HEK293 (cell line): ENCODE data around the gene SMTNL2.

Experiments used
- CTCF ChIA-PET: fragments of 350-600 bp; formaldehyde crosslinking; extraction: SDS; loops from one replicate; lab custom pipeline; 2021; ENCODE audit warnings: antibody characterized with exemption; lab: Yijun Ruan, JAX
- POLR2A ChIA-PET: fragments of 300-600 bp; formaldehyde crosslinking; extraction: SDS; loops from one replicate; lab custom pipeline; 2020; ENCODE audit warnings: antibody characterized with exemption, inconsistent platforms; lab: Yijun Ruan, JAX
- H3K27ac ChIP-seq: fragments of 200-500 bp; sonication (Bioruptor generic); 2 replicates; pipeline ENCODE4 v1.5.1; 2014; ENCODE audit warnings: low read depth, low read length, control low read depth, inconsistent platforms; ENCODE audit errors: extremely low read depth
- H3K36me3 ChIP-seq, 2 experiments: fragments of 200-500 bp in 1 of 2; sonication (Bioruptor generic) in 1 of 2; 1 replicate in 1 of 2; 2 replicates in 1 of 2; pipeline ENCODE4 v1.5.1; 2014 to 2017; ENCODE audit warnings: inconsistent platforms in 2 of 2, low read length in 2 of 2; ENCODE audit not compliant: control insufficient read depth in 2 of 2, insufficient read depth in 1 of 2
- H3K4me1 ChIP-seq: fragments of 200-500 bp; sonication (Bioruptor generic); 2 replicates; pipeline ENCODE4 v1.5.1; 2014; ENCODE audit warnings: mild to moderate bottlenecking, low read length, inconsistent platforms; ENCODE audit not compliant: control insufficient read depth, insufficient read depth
- H3K4me3 ChIP-seq: 2 replicates; pipeline ENCODE4 v1.5.1; 2011; ENCODE audit warnings: low read depth, mild to moderate bottlenecking, control low read depth, low read length, moderate library complexity
- H3K9me3 ChIP-seq: fragments of 200-500 bp; sonication (Bioruptor generic); 2 replicates; pipeline ENCODE4 v1.5.1; 2014; ENCODE audit warnings: low read depth, low read length, inconsistent platforms; ENCODE audit not compliant: control insufficient read depth, insufficient read depth
- HOXA7 ChIP-seq: sonication (generic); formaldehyde crosslinking; IDR thresholded peaks from 2 replicates; pipeline ENCODE4 v1.8.1; 2022; ENCODE audit warnings: missing genetic modification reagents, borderline replicate concordance
- KLF1 ChIP-seq: fragments of 450-650 bp; formaldehyde crosslinking; IDR thresholded peaks from 2 replicates; pipeline ENCODE4 v1.5.1; 2016; ENCODE audit warnings: missing biosample characterization, missing genetic modification characterization
- MEIS1 ChIP-seq: sonication (generic); formaldehyde crosslinking; IDR thresholded peaks from 2 replicates; pipeline ENCODE4 v1.8.1; 2022; ENCODE audit warnings: missing genetic modification reagents, mild to moderate bottlenecking, borderline replicate concordance
- ZFHX2 ChIP-seq: fragments of 450-650 bp; formaldehyde crosslinking; conservative IDR thresholded peaks from 2 replicates; pipeline ENCODE4 v1.5.1; 2016; ENCODE audit warnings: missing biosample characterization, missing genetic modification characterization
- ZNF169 ChIP-seq: fragments of 450-650 bp; formaldehyde crosslinking; IDR thresholded peaks from 2 replicates; pipeline ENCODE4 v1.5.1; 2016; ENCODE audit warnings: missing biosample characterization, missing genetic modification characterization
- ZNF184 ChIP-seq: fragments of 450-650 bp; IDR thresholded peaks from 2 replicates; pipeline ENCODE4 v1.5.1; 2018; ENCODE audit warnings: missing biosample characterization, mild to moderate bottlenecking, missing genetic modification characterization
- ZNF19 ChIP-seq: fragments of 450-650 bp; formaldehyde crosslinking; IDR thresholded peaks from 2 replicates; pipeline ENCODE4; 2016; ENCODE audit warnings: missing biosample characterization, missing genetic modification characterization, low read depth
- ZNF404 ChIP-seq: fragments of 450-650 bp; formaldehyde crosslinking; IDR thresholded peaks from 2 replicates; pipeline ENCODE4 v1.5.1; 2017; ENCODE audit warnings: missing biosample characterization, missing genetic modification characterization
- ZNF426 ChIP-seq: fragments of 450-650 bp; formaldehyde crosslinking; IDR thresholded peaks from 2 replicates; pipeline ENCODE4 v1.5.1; 2017; ENCODE audit warnings: missing biosample characterization, missing genetic modification characterization, mild to moderate bottlenecking, inconsistent platforms, moderate library complexity
- ZNF488 ChIP-seq: fragments of 450-650 bp; formaldehyde crosslinking; IDR thresholded peaks from 2 replicates; pipeline ENCODE4 v1.5.1; 2016; ENCODE audit warnings: missing biosample characterization, missing genetic modification characterization
- ZNF521 ChIP-seq: fragments of 450-650 bp; formaldehyde crosslinking; IDR thresholded peaks from 2 replicates; pipeline ENCODE4 v1.5.1; 2017; ENCODE audit warnings: missing biosample characterization, mild to moderate bottlenecking, missing genetic modification characterization
- ZNF560 ChIP-seq: fragments of 450-650 bp; formaldehyde crosslinking; IDR thresholded peaks from 2 replicates; pipeline ENCODE4 v1.5.1; 2017; ENCODE audit warnings: missing biosample characterization, missing genetic modification characterization, borderline replicate concordance
- ZNF571 ChIP-seq: fragments of 450-650 bp; formaldehyde crosslinking; IDR thresholded peaks from 2 replicates; pipeline ENCODE4 v1.5.0; 2017; ENCODE audit warnings: missing biosample characterization, missing genetic modification characterization
- ZNF670 ChIP-seq: fragments of 450-650 bp; formaldehyde crosslinking; IDR thresholded peaks from 2 replicates; pipeline ENCODE4 v1.5.1; 2016; ENCODE audit warnings: missing biosample characterization, missing genetic modification characterization, low read depth
- ZNF701 ChIP-seq: fragments of 450-650 bp; formaldehyde crosslinking; IDR thresholded peaks from 2 replicates; pipeline ENCODE4 v1.5.1; 2016; ENCODE audit warnings: missing biosample characterization, missing genetic modification characterization
- ZSCAN4 ChIP-seq: fragments of 450-650 bp; formaldehyde crosslinking; IDR thresholded peaks from 2 replicates; pipeline ENCODE4 v1.5.1; 2017; ENCODE audit warnings: missing biosample characterization, missing genetic modification characterization
- TF ChIP-seq, protein P1 (sequence below): fragments of 450-650 bp; formaldehyde crosslinking; IDR thresholded peaks from 2 replicates; pipeline ENCODE4 v1.5.1; 2016; ENCODE audit warnings: missing biosample characterization, missing genetic modification characterization
- TF ChIP-seq, protein P2 (sequence below): fragments of 450-650 bp; formaldehyde crosslinking; IDR thresholded peaks from 2 replicates; pipeline ENCODE4 v1.5.1; 2016; ENCODE audit warnings: missing biosample characterization, missing genetic modification characterization
- TF ChIP-seq, protein P3 (sequence below): fragments of 450-650 bp; formaldehyde crosslinking; IDR thresholded peaks from 2 replicates; pipeline ENCODE4 v1.5.1; 2016; ENCODE audit warnings: missing biosample characterization, missing genetic modification characterization
- TF ChIP-seq, protein P4 (sequence below): fragments of 450-650 bp; formaldehyde crosslinking; IDR thresholded peaks from 2 replicates; pipeline ENCODE4 v1.5.1; 2016; ENCODE audit warnings: missing biosample characterization, missing genetic modification characterization, low read depth

Gene SMTNL2

GRCh38 chr17:4631431-4631830 lies 47.1 kb downstream of the SMTNL2 start (continued):
- no peak for TF ChIP-seq ZSCAN4 (tag by site-specific recombination)
- TF ChIP-seq, protein P1, sequence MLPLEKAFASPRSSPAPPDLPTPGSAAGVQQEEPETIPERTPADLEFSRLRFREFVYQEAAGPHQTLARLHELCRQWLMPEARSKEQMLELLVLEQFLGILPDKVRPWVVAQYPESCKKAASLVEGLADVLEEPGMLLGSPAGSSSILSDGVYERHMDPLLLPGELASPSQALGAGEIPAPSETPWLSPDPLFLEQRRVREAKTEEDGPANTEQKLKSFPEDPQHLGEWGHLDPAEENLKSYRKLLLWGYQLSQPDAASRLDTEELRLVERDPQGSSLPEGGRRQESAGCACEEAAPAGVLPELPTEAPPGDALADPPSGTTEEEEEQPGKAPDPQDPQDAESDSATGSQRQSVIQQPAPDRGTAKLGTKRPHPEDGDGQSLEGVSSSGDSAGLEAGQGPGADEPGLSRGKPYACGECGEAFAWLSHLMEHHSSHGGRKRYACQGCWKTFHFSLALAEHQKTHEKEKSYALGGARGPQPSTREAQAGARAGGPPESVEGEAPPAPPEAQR (tag by site-specific recombination) = no peak
- TF ChIP-seq ZNF521 = no peak
- TF ChIP-seq ZNF488 (tag by site-specific recombination) = no peak
- TF ChIP-seq, protein P2, sequence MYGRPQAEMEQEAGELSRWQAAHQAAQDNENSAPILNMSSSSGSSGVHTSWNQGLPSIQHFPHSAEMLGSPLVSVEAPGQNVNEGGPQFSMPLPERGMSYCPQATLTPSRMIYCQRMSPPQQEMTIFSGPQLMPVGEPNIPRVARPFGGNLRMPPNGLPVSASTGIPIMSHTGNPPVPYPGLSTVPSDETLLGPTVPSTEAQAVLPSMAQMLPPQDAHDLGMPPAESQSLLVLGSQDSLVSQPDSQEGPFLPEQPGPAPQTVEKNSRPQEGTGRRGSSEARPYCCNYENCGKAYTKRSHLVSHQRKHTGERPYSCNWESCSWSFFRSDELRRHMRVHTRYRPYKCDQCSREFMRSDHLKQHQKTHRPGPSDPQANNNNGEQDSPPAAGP (tag by site-specific recombination) = no peak
- no peak for TF ChIP-seq ZNF19 (tag by site-specific recombination)
- TF ChIP-seq ZNF404 (tag by site-specific recombination) = no peak
- no peak for TF ChIP-seq KLF1
- TF ChIP-seq, protein P3, sequence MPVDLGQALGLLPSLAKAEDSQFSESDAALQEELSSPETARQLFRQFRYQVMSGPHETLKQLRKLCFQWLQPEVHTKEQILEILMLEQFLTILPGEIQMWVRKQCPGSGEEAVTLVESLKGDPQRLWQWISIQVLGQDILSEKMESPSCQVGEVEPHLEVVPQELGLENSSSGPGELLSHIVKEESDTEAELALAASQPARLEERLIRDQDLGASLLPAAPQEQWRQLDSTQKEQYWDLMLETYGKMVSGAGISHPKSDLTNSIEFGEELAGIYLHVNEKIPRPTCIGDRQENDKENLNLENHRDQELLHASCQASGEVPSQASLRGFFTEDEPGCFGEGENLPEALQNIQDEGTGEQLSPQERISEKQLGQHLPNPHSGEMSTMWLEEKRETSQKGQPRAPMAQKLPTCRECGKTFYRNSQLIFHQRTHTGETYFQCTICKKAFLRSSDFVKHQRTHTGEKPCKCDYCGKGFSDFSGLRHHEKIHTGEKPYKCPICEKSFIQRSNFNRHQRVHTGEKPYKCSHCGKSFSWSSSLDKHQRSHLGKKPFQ = no peak
- TF ChIP-seq, all 188 proteins: peak for 0

DNA sequence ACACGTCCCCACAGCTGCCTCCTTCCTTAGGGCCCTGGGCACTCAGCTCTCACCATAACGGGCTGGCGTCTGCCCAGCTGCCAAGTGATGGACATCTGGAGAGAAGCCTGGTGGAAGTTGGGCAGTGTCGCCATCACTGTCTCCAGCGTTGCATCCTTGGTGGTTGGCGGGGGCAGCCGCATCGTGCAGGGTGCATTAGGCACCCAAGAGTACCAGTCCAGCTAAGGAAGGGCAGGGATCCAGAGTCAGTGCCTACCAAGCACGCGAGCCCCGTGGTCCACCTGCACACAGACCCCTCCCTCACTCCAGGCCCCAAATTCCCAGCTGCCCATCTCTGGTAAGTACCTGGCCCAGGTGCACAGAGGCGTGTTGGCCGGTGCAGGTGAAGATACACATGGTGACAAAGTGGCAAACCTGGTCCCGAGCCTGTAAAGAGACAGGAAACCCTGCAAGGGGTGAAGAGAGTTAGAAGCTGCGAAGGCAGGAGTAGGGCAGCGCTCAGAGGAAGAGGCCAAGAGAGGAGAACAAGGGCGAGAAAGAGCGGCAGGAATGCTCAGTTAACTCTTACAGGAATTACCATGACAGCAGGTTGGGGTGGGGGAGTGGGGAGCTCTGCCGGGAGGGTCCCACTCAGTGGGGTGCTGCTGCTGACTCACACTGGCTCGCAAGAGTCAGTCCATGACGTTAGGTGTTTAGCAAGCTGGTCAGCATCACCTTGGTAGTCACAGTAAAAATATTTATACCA lies 47.7 kb downstream of the SMTNL2 start:
- Histone ChIP-seq H3K9me3 (no peaks in the 10 kb centered on the region), H3K36me3 (no peaks in the 10 kb centered on the region), H3K4me3 (no peak overlapping the region)
- CTCF ChIA-PET = interaction anchor here (0.6 to 5.6 kb wide), 8 partner anchors 9 to 271 kb away, joined by 3 to 44 read pairs (median 5); partner anchors contain the start of gene CHRNE
- TF ChIP-seq ZNF571 (tag by site-specific recombination) (no peak), HOXA7 (no peak), ZNF426 (tag by site-specific recombination) (no peak), ZNF560 (tag by site-specific recombination) (no peak), MEIS1 (CRISPR knock-in tag) (no peak), ZNF701 (no peak), ZSCAN4 (tag by site-specific recombination) (no peak), ZNF169 (tag by site-specific recombination) (no peak), ZNF184 (no peak), ZNF670 (tag by site-specific recombination) (no peak), ZFHX2 (tag by site-specific recombination) (no peak)
- TF ChIP-seq, protein P4, sequence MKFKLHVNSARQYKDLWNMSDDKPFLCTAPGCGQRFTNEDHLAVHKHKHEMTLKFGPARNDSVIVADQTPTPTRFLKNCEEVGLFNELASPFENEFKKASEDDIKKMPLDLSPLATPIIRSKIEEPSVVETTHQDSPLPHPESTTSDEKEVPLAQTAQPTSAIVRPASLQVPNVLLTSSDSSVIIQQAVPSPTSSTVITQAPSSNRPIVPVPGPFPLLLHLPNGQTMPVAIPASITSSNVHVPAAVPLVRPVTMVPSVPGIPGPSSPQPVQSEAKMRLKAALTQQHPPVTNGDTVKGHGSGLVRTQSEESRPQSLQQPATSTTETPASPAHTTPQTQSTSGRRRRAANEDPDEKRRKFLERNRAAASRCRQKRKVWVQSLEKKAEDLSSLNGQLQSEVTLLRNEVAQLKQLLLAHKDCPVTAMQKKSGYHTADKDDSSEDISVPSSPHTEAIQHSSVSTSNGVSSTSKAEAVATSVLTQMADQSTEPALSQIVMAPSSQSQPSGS (tag by site-specific recombination) = no peak
- TF ChIP-seq, all 188 proteins: peak for 0
- no peaks in the 10 kb centered on the region for H3K4me1 ChIP-seq
- POLR2A ChIA-PET = no interaction called here
- no peak overlapping the region for H3K27ac ChIP-seq
